ENCODE results near the gene AP2A1. TPM values are rescaled to one million over a fixed set of nuclear protein-coding genes. Genes with fewer than 3 reads are reported as not detected.

The AP2A1 gene
- total and polyA plus RNA-seq, 2 donors (not counting 3 experiments of a cell fraction or from before 2014, with no cell fraction given), result 108 to 113 TPM

DNA sequence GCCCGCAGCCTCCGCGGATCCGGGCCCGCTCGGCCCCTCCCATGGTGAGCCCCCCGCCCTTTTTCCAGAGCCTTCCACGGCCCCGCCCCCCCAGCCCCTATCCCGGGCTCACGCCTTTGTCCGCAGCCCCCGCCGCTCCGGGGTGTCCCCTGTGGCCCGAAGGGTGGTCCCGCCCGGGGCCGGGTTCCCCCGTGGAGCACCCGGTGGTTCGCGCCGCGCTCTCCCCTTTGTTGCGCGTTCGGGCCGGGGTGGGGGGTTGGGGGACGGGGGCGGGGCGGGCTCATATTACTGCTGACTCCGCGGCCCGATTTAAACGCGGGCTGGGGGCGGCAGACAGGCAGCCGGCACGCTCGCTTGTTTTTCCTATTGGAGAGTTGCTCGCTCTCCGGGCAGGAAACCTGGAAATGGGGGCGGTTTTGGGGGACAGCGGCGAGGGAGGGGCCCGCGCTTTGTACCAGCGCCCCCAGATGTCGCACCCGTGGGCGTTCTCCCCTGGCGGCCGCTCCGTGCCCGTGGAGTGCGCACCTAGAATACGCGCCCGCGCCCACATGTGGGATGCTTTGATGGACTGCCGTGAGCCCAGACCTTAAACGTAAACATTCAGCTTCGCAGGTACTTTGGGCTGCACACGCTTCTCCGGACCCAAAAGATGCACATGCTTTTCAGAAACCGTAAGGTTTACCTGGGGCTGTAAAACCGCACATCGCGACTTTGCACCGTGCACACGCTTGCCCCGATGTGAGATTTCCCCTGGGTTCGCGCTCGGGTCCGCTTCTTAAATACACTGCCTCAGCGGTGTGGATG, 84.9 kb downstream of the AP2A1 start:
- Histone ChIP-seq H3K4me1 (ENCODE audit: control insufficient read depth, extremely low read depth, insufficient read depth, low read length) (peaks cover 24% of the 10 kb centered on the region), H3K9me1 (replicated peaks; ENCODE audit: control insufficient read depth, extremely low read depth, insufficient read depth, low read length) (no peaks in the 10 kb centered on the region), H4K20me1 (replicated peaks; ENCODE audit: control insufficient read depth, extremely low read depth, insufficient read depth, low read length) (no peaks in the 10 kb centered on the region), H3K36me3 (ENCODE audit: control insufficient read depth in 2 of 2, extremely low read depth in 1 of 2, insufficient read depth in 2 of 2, low read length in 2 of 2) (peaks cover 0 to 16% of the 10 kb centered on the region in 2 experiments), H3K9ac (replicated peaks; ENCODE audit: extremely low read depth, insufficient read depth, low read length) (peak overlapping the region; percentile 73), H3K27ac (ENCODE audit: insufficient read depth, low read depth, low read length) (peak overlapping the region; percentile 68), H3K79me2 (ENCODE audit: control insufficient read depth, insufficient read depth, low read length) (peaks cover 25% of the 10 kb centered on the region), H3K27me3 (ENCODE audit: control insufficient read depth in 2 of 2, insufficient read depth in 2 of 2, low read length in 2 of 2) (no peaks in the 10 kb centered on the region), H3K4me3 (replicated peaks in 1 of 3; ENCODE audit: insufficient read depth in 1 of 3, low read depth in 1 of 3, low read length in 3 of 3) (peak overlapping the region; percentile 2 to 67 (median 57)), H3K4me2 (ENCODE audit: insufficient read depth, low read length) (peak overlapping the region; percentile 40), H3K9me3 (replicated peaks; ENCODE audit: control insufficient read depth, insufficient read depth, low read length) (no peaks in the 10 kb centered on the region), H2AFZ (ENCODE audit: low read depth, low read length) (no peak overlapping the region)
- ChIA-PET CTCF (interaction anchor here (1.6 to 1.8 kb wide), 2 partner anchors 18 to 39 kb away, joined by 8 to 15 read pairs; partner anchors contain the start of gene FUZ), POLR2A (interaction anchor here (1.2 kb wide), 1 partner anchor 14 kb away, joined by 6 read pairs; no protein-coding TSS in a partner anchor)
- FAIRE-seq, result no peak
- intact Hi-C loops (cut with micrococcal nuclease) (no loop called here), dilution Hi-C loops (cut with MboI; ENCODE audit: extremely low pct_ligation_motif_present, low sequenced_read_pairs) (no loop called here)
- BruUV-seq (replicated peaks), result no TSS peak
- DNase-seq (ENCODE audit: low read depth, low spot score), result peak; percentile 37
- TF ChIP-seq, protein P1, sequence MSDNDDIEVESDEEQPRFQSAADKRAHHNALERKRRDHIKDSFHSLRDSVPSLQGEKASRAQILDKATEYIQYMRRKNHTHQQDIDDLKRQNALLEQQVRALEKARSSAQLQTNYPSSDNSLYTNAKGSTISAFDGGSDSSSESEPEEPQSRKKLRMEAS (IDR thresholded peaks at IDR 0.05; ENCODE audit: insufficient read depth, insufficient read length), result no peak
- TF ChIP-seq POLR2AphosphoS5 (IDR thresholded peaks at IDR 0.05; ENCODE audit: insufficient read depth, low read depth, low read length), result no peak
- TF ChIP-seq, protein P2, sequence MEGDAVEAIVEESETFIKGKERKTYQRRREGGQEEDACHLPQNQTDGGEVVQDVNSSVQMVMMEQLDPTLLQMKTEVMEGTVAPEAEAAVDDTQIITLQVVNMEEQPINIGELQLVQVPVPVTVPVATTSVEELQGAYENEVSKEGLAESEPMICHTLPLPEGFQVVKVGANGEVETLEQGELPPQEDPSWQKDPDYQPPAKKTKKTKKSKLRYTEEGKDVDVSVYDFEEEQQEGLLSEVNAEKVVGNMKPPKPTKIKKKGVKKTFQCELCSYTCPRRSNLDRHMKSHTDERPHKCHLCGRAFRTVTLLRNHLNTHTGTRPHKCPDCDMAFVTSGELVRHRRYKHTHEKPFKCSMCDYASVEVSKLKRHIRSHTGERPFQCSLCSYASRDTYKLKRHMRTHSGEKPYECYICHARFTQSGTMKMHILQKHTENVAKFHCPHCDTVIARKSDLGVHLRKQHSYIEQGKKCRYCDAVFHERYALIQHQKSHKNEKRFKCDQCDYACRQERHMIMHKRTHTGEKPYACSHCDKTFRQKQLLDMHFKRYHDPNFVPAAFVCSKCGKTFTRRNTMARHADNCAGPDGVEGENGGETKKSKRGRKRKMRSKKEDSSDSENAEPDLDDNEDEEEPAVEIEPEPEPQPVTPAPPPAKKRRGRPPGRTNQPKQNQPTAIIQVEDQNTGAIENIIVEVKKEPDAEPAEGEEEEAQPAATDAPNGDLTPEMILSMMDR (IDR thresholded peaks at IDR 0.05; ENCODE audit: extremely low read depth in 1 of 2, insufficient read depth in 1 of 2, low read depth in 1 of 2, low read length in 2 of 2), result no peak
- TF ChIP-seq MYC (IDR thresholded peaks at IDR 0.05; ENCODE audit: low read depth, low read length), result no peak
- no peak for TF ChIP-seq GATA2 (IDR thresholded peaks at IDR 0.05; ENCODE audit: insufficient read depth, insufficient read length, low read depth, low read length)
- no peak for TF ChIP-seq JUN (IDR thresholded peaks at IDR 0.05; ENCODE audit: borderline replicate concordance, insufficient read depth, insufficient read length, low read depth)
- no peak for TF ChIP-seq POLR2A (IDR thresholded peaks at IDR 0.05; ENCODE audit: low read depth, low read length)
- TF ChIP-seq FOS (IDR thresholded peaks at IDR 0.05; ENCODE audit: borderline replicate concordance, insufficient read depth, low read length), result no peak
- TF ChIP-seq EZH2 (IDR thresholded peaks at IDR 0.05; ENCODE audit: borderline replicate concordance, low read depth, low read length, severe bottlenecking), result no peak
